Mammary epithelial cell (primary cell): ENCODE measurements around the gene KCTD21.
"Not testable (repeated sequence)": the region's sequence is repeated elsewhere in the genome, so short reads cannot be mapped to it uniquely, and the experiment has no call there.

ENCODE experiments used
- CTCF ChIP-seq, 2 donors: IDR thresholded peaks in 1 of 2; conservative IDR thresholded peaks in 1 of 2; 2 replicates each; pipeline ENCODE4 v1.5.1; 2011 to 2012; ENCODE audit warnings: inconsistent platforms in 2 of 2, low read length in 2 of 2, mild to moderate bottlenecking in 2 of 2, control low read depth in 1 of 2, low read depth in 1 of 2; ENCODE audit not compliant: insufficient read depth in 1 of 2; ENCODE audit errors: extremely low read depth in 1 of 2
- EZH2 ChIP-seq: IDR thresholded peaks from 2 replicates; pipeline ENCODE4 v1.6.1; 2012; ENCODE audit warnings: low read length, inconsistent platforms, borderline replicate concordance

DNA sequence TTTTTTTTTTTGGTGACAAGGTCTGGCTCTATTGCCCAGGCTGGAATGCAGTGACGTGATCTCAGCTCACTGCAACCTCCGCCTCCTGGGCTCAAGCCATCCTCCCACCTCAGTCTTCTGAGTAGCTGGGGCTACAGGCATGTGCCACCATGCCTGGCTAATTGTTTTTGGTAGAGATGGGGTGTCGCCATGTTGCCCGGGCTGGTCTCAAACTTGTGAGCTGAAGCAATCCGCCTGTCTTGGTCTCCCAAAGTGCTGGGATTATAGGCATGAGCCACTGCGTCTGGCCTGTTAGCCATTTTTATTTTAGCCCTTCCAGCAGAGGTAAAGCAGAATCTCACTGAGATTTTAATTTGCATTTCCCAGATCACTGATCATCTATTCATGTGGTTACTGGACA lies 44.6 kb upstream of the KCTD21 start:
- not testable (repeated sequence) for TF ChIP-seq CTCF (conservative IDR thresholded peaks at IDR 0.05 in 1 of 2, IDR thresholded peaks at IDR 0.05 in 1 of 2; ENCODE audit: extremely low read depth in 1 of 2, insufficient read depth in 1 of 2, low read depth in 1 of 2, low read length in 2 of 2); EZH2
